HL-60 (cell line): ENCODE data around the gene CAMKMT.

Experiments used
- POLR2AphosphoS5 ChIP-seq: IDR thresholded peaks from 2 replicates; pipeline ENCODE4 v1.6.1; 2012; ENCODE audit warnings: low read depth
- TF ChIP-seq, protein P1 (sequence below): IDR thresholded peaks from one replicate; pipeline ENCODE4 v1.5.1; 2011; ENCODE audit warnings: low read length, control low read depth, inconsistent platforms; ENCODE audit not compliant: insufficient read depth

DNA sequence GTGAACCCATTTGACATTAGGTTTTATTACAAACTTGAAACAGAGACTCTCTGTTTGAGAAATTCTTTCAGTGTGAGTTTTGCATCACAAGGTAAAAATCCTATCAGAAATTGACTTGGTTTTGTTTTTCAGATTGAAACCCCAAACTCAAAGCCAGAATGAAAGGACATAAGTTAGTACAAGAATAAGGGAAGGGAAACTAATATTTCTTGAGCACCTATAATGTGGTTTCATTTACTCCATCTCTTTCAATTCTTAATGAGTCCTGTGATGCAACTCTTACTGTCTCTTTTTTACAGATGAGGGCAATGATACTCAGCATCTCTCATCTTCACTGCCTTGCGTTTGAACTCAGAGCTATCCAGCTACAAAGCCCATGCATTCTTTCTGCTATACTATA lies 369.8 kb downstream of the CAMKMT start:
- no peak for TF ChIP-seq POLR2AphosphoS5
- TF ChIP-seq, protein P1, sequence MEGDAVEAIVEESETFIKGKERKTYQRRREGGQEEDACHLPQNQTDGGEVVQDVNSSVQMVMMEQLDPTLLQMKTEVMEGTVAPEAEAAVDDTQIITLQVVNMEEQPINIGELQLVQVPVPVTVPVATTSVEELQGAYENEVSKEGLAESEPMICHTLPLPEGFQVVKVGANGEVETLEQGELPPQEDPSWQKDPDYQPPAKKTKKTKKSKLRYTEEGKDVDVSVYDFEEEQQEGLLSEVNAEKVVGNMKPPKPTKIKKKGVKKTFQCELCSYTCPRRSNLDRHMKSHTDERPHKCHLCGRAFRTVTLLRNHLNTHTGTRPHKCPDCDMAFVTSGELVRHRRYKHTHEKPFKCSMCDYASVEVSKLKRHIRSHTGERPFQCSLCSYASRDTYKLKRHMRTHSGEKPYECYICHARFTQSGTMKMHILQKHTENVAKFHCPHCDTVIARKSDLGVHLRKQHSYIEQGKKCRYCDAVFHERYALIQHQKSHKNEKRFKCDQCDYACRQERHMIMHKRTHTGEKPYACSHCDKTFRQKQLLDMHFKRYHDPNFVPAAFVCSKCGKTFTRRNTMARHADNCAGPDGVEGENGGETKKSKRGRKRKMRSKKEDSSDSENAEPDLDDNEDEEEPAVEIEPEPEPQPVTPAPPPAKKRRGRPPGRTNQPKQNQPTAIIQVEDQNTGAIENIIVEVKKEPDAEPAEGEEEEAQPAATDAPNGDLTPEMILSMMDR = no peak
